Endothelial cell (in vitro differentiated cells): ENCODE results near the gene VSTM4. TPM values are rescaled to one million over a fixed set of nuclear protein-coding genes. Genes with fewer than 3 reads are reported as not detected.

Experiments
- DNase-seq: peaks from one replicate; pipeline ENCODE4 v3.0.0; 2021; ENCODE audit warnings: low spot score
- H3K27ac Mint-ChIP-seq: one replicate; pipeline ENCODE4 v1.8.0; 2021; ENCODE audit warnings: mixed read lengths, inconsistent platforms; ENCODE audit not compliant: unreplicated experiment
- H3K27me3 Mint-ChIP-seq: one replicate; pipeline ENCODE4 v1.8.0; 2021; ENCODE audit warnings: mild to moderate bottlenecking, moderate library complexity, mixed read lengths, inconsistent platforms; ENCODE audit not compliant: unreplicated experiment
- H3K36me3 Mint-ChIP-seq: one replicate; pipeline ENCODE4 v1.8.0; 2021; ENCODE audit warnings: mild to moderate bottlenecking, low read depth, mixed read lengths, inconsistent platforms; ENCODE audit not compliant: unreplicated experiment
- H3K4me1 Mint-ChIP-seq: one replicate; pipeline ENCODE4 v1.8.0; 2021; ENCODE audit warnings: mild to moderate bottlenecking, mixed read lengths, inconsistent platforms; ENCODE audit not compliant: unreplicated experiment
- H3K4me3 Mint-ChIP-seq: one replicate; pipeline ENCODE4 v1.8.0; 2021; ENCODE audit warnings: mild to moderate bottlenecking, mixed read lengths, inconsistent platforms; ENCODE audit not compliant: unreplicated experiment
- H3K9me3 Mint-ChIP-seq: one replicate; pipeline ENCODE4 v1.8.0; 2021; ENCODE audit warnings: mixed read lengths, inconsistent platforms; ENCODE audit not compliant: unreplicated experiment
- total RNA-seq: library from RNA; stranded (reverse); fragmentation: NEBNext Ultra II Directional; extraction: Animal tissue kit (Norgen Biotek cat#: 25700); gene quantifications from one replicate; pipeline ENCODE4 v1.2.1, GENCODE V29; 2021; ENCODE audit not compliant: unreplicated experiment
- TF ChIP-seq, protein P1 (sequence below): fragments of 200-600 bp; sonication (generic); IDR thresholded peaks from one replicate; pipeline ENCODE4 v1.5.0; 2021; ENCODE audit warnings: antibody characterized with exemption; ENCODE audit not compliant: unreplicated experiment

Gene VSTM4
- total RNA-seq, 1 donor from 2014 or later, result 0.38 TPM

DNA sequence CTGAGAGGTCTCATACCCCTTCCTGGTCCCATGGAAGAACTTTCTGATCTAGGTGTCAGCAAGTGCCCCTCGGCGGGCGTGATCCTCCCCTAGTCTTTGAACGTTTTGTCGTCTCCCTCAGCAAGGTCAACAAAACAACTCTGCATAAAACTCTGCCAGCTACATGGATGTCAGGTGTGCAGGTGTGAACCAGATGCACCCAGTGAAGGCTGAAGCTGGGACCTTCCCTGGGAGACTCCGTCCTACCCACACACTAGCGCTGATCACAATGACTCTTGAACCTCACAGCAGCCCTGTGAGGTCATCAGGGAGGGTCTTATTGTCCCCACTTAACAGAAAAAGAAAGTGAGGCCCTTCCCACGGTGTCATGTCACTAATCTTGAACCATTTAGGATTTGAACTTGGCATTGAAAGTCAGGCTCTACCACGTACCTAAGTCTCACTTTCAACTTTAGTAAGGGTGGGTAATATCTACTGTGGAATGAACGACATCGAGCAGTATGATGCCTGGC, 68.1 kb downstream of the VSTM4 start:
- Mint-ChIP-seq H3K4me1 (no peaks in the 10 kb centered on the region), H3K4me3 (no peak overlapping the region)
- DNase-seq, result no peak

DNA sequence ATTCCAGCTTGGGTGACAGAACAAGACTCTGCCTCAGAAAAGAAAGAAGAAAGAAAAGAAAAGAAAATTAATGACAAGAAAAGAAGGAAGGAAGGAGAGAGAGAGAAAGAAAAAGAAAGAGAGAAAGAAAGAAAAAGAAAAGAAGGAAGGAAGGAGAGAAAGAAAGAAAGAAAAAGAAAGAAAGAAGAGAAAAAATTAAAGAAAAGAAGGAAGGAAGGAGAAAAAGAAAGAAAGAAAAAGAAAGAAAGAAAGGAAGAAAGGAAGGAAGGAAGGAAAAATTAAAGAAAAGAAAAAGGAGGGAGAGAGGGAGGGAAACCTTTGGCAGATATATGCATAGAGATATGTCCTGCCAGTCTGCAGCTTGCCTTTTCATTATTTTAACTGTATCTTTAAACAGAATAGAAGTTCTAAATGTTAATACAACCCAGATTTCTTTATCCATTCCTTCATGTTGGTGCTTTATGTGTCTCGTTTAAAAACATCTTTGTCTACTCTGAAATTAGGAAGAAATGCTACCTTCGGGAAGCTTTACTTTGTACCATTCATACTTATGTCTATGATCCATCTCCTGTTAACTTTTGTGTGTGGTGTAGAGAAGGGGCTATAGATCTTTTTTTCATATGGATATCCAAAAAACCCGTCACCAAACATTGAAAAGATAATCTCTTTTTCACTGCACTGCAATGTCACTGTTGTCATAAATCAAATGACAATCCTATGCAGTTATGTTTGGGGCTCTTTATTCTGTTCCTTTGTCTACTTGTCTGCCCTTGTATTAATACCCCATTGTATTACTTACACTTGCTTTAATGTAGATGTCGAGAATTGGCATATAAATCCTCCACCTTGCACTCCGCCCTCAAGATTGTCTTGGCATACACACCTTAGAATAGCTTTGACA, 70.8 kb downstream of the VSTM4 start:
- no peaks in the 10 kb centered on the region for H3K4me1 Mint-ChIP-seq
- H3K36me3 Mint-ChIP-seq, result no peaks in the 10 kb centered on the region
- TF ChIP-seq, protein P1, sequence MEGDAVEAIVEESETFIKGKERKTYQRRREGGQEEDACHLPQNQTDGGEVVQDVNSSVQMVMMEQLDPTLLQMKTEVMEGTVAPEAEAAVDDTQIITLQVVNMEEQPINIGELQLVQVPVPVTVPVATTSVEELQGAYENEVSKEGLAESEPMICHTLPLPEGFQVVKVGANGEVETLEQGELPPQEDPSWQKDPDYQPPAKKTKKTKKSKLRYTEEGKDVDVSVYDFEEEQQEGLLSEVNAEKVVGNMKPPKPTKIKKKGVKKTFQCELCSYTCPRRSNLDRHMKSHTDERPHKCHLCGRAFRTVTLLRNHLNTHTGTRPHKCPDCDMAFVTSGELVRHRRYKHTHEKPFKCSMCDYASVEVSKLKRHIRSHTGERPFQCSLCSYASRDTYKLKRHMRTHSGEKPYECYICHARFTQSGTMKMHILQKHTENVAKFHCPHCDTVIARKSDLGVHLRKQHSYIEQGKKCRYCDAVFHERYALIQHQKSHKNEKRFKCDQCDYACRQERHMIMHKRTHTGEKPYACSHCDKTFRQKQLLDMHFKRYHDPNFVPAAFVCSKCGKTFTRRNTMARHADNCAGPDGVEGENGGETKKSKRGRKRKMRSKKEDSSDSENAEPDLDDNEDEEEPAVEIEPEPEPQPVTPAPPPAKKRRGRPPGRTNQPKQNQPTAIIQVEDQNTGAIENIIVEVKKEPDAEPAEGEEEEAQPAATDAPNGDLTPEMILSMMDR, result no peak
- H3K27me3 Mint-ChIP-seq, result no peaks in the 10 kb centered on the region
- H3K4me3 Mint-ChIP-seq, result no peak overlapping the region
- no peak for DNase-seq
- H3K9me3 Mint-ChIP-seq, result no peaks in the 10 kb centered on the region
- H3K27ac Mint-ChIP-seq, result no peak overlapping the region

More for the DNA sequence above, 68.1 kb downstream of the VSTM4 start:
- H3K27me3 Mint-ChIP-seq, result no peaks in the 10 kb centered on the region
- no peaks in the 10 kb centered on the region for H3K9me3 Mint-ChIP-seq
- TF ChIP-seq, protein P1, result no peak
- H3K36me3 Mint-ChIP-seq, result no peaks in the 10 kb centered on the region
- H3K27ac Mint-ChIP-seq, result no peak overlapping the region

DNA sequence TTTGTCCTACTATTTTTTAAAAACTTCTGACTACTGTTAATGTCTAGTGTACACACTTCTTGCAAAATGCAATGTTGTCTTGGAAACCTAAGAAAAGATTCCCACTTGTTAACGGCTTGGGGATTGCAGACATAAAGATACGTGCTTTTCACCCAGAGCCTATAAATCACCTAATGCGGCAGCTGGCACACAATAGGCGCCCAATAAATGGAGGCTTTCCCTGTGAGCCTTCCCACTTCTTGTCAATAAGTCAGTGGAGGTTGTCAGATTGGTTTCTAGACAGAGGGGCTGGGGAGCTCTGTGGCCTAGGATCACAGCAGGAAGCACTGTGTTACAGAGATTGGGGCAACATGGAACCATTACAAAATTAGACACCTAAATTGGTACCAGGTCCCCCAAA, 74.7 kb downstream of the VSTM4 start:
- Mint-ChIP-seq H3K4me3 (no peak overlapping the region), H3K4me1 (peaks cover 5% of the 10 kb centered on the region), H3K27ac (no peak overlapping the region), H3K36me3 (no peaks in the 10 kb centered on the region), H3K27me3 (no peaks in the 10 kb centered on the region), H3K9me3 (no peaks in the 10 kb centered on the region)
- no peak for DNase-seq
- TF ChIP-seq, protein P1, result no peak

DNA sequence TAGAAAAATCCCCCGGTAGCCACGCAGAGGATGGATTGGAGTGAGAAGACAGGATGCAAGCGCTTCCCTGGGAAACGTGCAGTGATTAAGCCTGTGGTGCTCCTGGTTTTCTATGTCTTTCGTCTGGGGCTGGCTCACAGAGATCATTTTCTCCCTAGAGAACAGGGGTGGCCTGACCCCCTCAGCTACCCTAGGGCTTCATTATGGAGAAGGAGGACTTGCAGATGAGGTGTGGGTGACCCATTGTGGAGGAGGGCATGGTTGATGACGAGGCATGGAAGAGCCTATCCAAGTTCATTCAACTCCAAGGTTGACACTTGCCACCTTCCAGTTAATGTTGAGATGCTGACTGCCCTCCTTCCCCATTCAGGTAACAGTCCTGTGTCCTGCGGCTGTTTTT, 75.9 kb downstream of the VSTM4 start:
- Mint-ChIP-seq H3K36me3 (no peaks in the 10 kb centered on the region), H3K27me3 (no peaks in the 10 kb centered on the region), H3K9me3 (no peaks in the 10 kb centered on the region), H3K4me1 (peaks cover 5% of the 10 kb centered on the region), H3K4me3 (no peak overlapping the region), H3K27ac (peak overlapping the region; percentile 80)
- DNase-seq, result no peak
- TF ChIP-seq, protein P1, result no peak

DNA sequence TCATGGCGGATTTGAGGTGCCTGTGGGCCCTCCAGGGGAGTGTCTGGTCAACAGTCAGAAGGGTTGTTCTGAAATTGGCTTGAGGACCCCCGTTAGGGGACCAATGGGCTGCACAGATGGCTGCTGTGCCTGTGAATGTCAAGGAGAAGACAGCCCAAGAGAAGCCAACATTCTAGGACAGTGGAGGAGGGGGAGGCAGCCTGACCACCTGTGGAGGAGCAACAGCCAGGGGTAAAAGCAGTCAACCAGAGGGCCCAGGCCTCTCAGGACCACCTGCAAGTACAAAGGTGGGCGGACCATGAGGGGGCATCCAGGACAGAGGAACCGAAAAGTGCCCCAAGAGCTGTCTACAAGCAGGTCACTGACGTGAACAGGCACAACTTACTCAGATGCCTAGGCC, 76.6 kb downstream of the VSTM4 start:
- no peaks in the 10 kb centered on the region for H3K27me3 Mint-ChIP-seq
- DNase-seq, result no peak
- H3K4me1 Mint-ChIP-seq, result peaks cover 5% of the 10 kb centered on the region
- H3K27ac Mint-ChIP-seq, result no peak overlapping the region
- no peak overlapping the region for H3K4me3 Mint-ChIP-seq
- TF ChIP-seq, protein P1, result no peak
- H3K36me3 Mint-ChIP-seq, result no peaks in the 10 kb centered on the region
- no peaks in the 10 kb centered on the region for H3K9me3 Mint-ChIP-seq
